ENCODE results near the gene WSCD2.

- TF ChIP-seq CTCF (IDR thresholded peaks at IDR 0.05) (no peak), POLR2A (IDR thresholded peaks at IDR 0.05) (no peak), POLR2AphosphoS5 (IDR thresholded peaks at IDR 0.05) (no peak)
These were observed 67.8 kb downstream of the WSCD2 start for GRCh38 chr12:108196921-108197320.

Measured in breast epithelium (tissue), 3 donors.